Caco-2 (cell line): ENCODE data around the gene SEMA6D. TPM values are rescaled to one million over a fixed set of nuclear protein-coding genes. Genes with fewer than 3 reads are reported as not detected.

Experiments used
- BruUV-seq: library from RNA; stranded (reverse); fragments of 400-500 nt; replicated peaks from 2 replicates; lab custom pipeline; 2021; lab: Mats Ljungman, UMichigan
- CTCF ChIA-PET: fragments of 300-600 bp; sonication (Branson Sonifier 250); formaldehyde crosslinking; loops from one replicate; lab custom pipeline; 2022; ENCODE audit warnings: antibody characterized with exemption; lab: Charles Lee
- POLR2A ChIA-PET: fragments of 300-600 bp; sonication (Branson Sonifier 250); formaldehyde crosslinking; loops from one replicate; lab custom pipeline; 2022; ENCODE audit warnings: antibody characterized with exemption; lab: Charles Lee
- DNase-seq, 2 experiments: peaks; one replicate each; pipeline versions ENCODE4 v3.0.0 to v3.0.0-alpha.2; 2020 to 2022
- H3K27me3 ChIP-seq: replicated peaks from 2 replicates; pipeline ENCODE4 v1.6.0; 2011; ENCODE audit warnings: low read length; ENCODE audit not compliant: control insufficient read depth, insufficient read depth
- H3K36me3 ChIP-seq: 2 replicates; pipeline ENCODE4 v1.5.1; 2011; ENCODE audit warnings: low read length; ENCODE audit not compliant: control insufficient read depth, insufficient read depth
- H3K4me1 ChIP-seq: fragments of 250-450 bp; sonication (Bioruptor Pico); 2 replicates; pipeline ENCODE4 v1.5.1; 2020; ENCODE audit warnings: mild to moderate bottlenecking
- H3K4me3 ChIP-seq: 2 replicates; pipeline ENCODE4 v1.5.1; 2011; ENCODE audit warnings: low read depth, mild to moderate bottlenecking, control low read depth, low read length
- H3K9me3 ChIP-seq: fragments of 250-450 bp; sonication (Bioruptor Pico); 2 replicates; pipeline ENCODE4 v1.5.1; 2020; ENCODE audit warnings: mild to moderate bottlenecking, moderate library complexity
- H3K27ac Mint-ChIP-seq: one replicate; pipeline ENCODE4 v1.8.0; 2022; ENCODE audit warnings: mixed read lengths; ENCODE audit not compliant: unreplicated experiment
- H3K27me3 Mint-ChIP-seq: one replicate; pipeline ENCODE4 v1.8.0; 2022; ENCODE audit warnings: mixed read lengths; ENCODE audit not compliant: insufficient read depth, unreplicated experiment
- H3K36me3 Mint-ChIP-seq: one replicate; pipeline ENCODE4 v1.8.0; 2022; ENCODE audit warnings: mild to moderate bottlenecking, mixed read lengths; ENCODE audit not compliant: insufficient read depth, unreplicated experiment
- H3K4me1 Mint-ChIP-seq: one replicate; pipeline ENCODE4 v1.8.0; 2022; ENCODE audit warnings: low read depth, mixed read lengths; ENCODE audit not compliant: unreplicated experiment
- H3K4me3 Mint-ChIP-seq: one replicate; pipeline ENCODE4 v1.8.0; 2022; ENCODE audit warnings: mild to moderate bottlenecking, moderate library complexity, mixed read lengths; ENCODE audit not compliant: unreplicated experiment
- H3K9me3 Mint-ChIP-seq: one replicate; pipeline ENCODE4 v1.8.0; 2022; ENCODE audit warnings: mixed read lengths; ENCODE audit not compliant: unreplicated experiment
- intact Hi-C: fragments of 100-400 bp; cut with micrococcal nuclease; formaldehyde crosslinking; loops from one replicate; pipeline ENCODE4 v1.10.0; 2022; ENCODE audit not compliant: unreplicated experiment
- total RNA-seq: library from RNA; stranded (reverse); gene quantifications from 2 replicates; pipeline ENCODE4 v1.2.3, GENCODE V29; 2022
- TF ChIP-seq, protein P1 (sequence below), 2 experiments: fragments of 200-600 bp in 1 of 2; IDR thresholded peaks; 1 replicate in 1 of 2; 2 replicates in 1 of 2; pipeline versions ENCODE4 v1.5.1 to v1.8.0; 2011 to 2022; ENCODE audit warnings: antibody characterized with exemption in 1 of 2, control low read depth in 1 of 2, inconsistent platforms in 1 of 2, low read depth in 1 of 2, low read length in 1 of 2, mild to moderate bottlenecking in 1 of 2, moderate library complexity in 1 of 2; ENCODE audit not compliant: insufficient read depth in 1 of 2, severe bottlenecking in 1 of 2, unreplicated experiment in 1 of 2

Gene SEMA6D
- total RNA-seq, 1 experiment from 2014 or later, result 0.18 TPM

GRCh38 chr15:47822048-47822447 is 104.7 kb downstream of the SEMA6D start:
- Mint-ChIP-seq H3K27ac (no peak overlapping the region), H3K4me3 (no peak overlapping the region), H3K4me1 (no peaks in the 10 kb centered on the region), H3K27me3 (peaks cover 23% of the 10 kb centered on the region), H3K36me3 (no peaks in the 10 kb centered on the region), H3K9me3 (no peaks in the 10 kb centered on the region)
- Histone ChIP-seq H3K36me3 (no peaks in the 10 kb centered on the region), H3K4me1 (no peaks in the 10 kb centered on the region), H3K4me3 (no peak overlapping the region), H3K9me3 (no peaks in the 10 kb centered on the region), H3K27me3 (no peaks in the 10 kb centered on the region)
- DNase-seq, result no peak
- CTCF ChIA-PET, result interaction anchor here (0.6 kb wide), 1 partner anchor 827 kb away, joined by 4 read pairs; no protein-coding TSS in a partner anchor
- intact Hi-C loops, result no loop called here
- no TSS peak for BruUV-seq
- TF ChIP-seq, protein P1, sequence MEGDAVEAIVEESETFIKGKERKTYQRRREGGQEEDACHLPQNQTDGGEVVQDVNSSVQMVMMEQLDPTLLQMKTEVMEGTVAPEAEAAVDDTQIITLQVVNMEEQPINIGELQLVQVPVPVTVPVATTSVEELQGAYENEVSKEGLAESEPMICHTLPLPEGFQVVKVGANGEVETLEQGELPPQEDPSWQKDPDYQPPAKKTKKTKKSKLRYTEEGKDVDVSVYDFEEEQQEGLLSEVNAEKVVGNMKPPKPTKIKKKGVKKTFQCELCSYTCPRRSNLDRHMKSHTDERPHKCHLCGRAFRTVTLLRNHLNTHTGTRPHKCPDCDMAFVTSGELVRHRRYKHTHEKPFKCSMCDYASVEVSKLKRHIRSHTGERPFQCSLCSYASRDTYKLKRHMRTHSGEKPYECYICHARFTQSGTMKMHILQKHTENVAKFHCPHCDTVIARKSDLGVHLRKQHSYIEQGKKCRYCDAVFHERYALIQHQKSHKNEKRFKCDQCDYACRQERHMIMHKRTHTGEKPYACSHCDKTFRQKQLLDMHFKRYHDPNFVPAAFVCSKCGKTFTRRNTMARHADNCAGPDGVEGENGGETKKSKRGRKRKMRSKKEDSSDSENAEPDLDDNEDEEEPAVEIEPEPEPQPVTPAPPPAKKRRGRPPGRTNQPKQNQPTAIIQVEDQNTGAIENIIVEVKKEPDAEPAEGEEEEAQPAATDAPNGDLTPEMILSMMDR (IDR thresholded peaks at IDR 0.05; ENCODE audit: insufficient read depth in 1 of 2, low read depth in 1 of 2, low read length in 1 of 2, severe bottlenecking in 1 of 2, unreplicated experiment in 1 of 2), result no peak
- POLR2A ChIA-PET, result no interaction called here
